HCT116 (cell line): Measurements from ENCODE around the gene CD207. TPM values are rescaled to one million over a fixed set of nuclear protein-coding genes. Genes with fewer than 3 reads are reported as not detected.

Experiments
- ATAC-seq: fragments of 200-7000 bp; cut with Tn5 transposase; 2 replicates; pipeline ENCODE4 v1.9.1; 2020; ENCODE audit warnings: mild to moderate bottlenecking, moderate library complexity
- BruUV-seq: library from RNA; stranded (reverse); fragments of 400-500 nt; replicated peaks from 2 replicates; lab custom pipeline; 2021; lab: Mats Ljungman, UMichigan
- CTCF ChIA-PET: fragments of 300-600 bp; sonication (Branson Sonifier 250); formaldehyde crosslinking; loops from one replicate; lab custom pipeline; 2021; ENCODE audit warnings: antibody characterized with exemption; lab: Charles Lee
- POLR2A ChIA-PET: fragments of 300-600, 350-600 bp; sonication (Branson Sonifier 250); formaldehyde crosslinking; loops from one replicate; lab custom pipeline; 2021; ENCODE audit warnings: antibody characterized with exemption; lab: Charles Lee
- RAD21 ChIA-PET, 2 experiments: fragments of 300-600 bp; sonication (Branson Sonifier 250); formaldehyde crosslinking; loops; one replicate each; lab custom pipeline; 2023; ENCODE audit warnings: low total read pairs in 2 of 2; ENCODE audit not compliant: uncharacterized antibody in 2 of 2, unreplicated experiment in 2 of 2, low non-redundant PET in 1 of 2; lab: Charles Lee
- DNase-seq: peaks from one replicate; pipeline ENCODE4 v3.0.0-alpha.2; 2010; ENCODE audit warnings: low read depth, low spot score
- H2AFZ ChIP-seq: fragments of 200-600 bp; shearing (Covaris generic), sonication (generic); 2 replicates; pipeline ENCODE4 v1.6.1; 2017; ENCODE audit warnings: low read depth, mixed run types, mixed read lengths, antibody characterized with exemption, low read length; ENCODE audit not compliant: poor library complexity, severe bottlenecking
- H3K27ac ChIP-seq: 2 replicates; pipeline ENCODE4 v1.5.1; 2012; ENCODE audit warnings: low read depth, low read length
- H3K27me3 ChIP-seq: fragments of 200-600 bp; sonication (generic); 2 replicates; pipeline ENCODE4 v1.6.1; 2016; ENCODE audit warnings: mixed run types, low read length, mixed read lengths; ENCODE audit not compliant: insufficient read depth
- H3K36me3 ChIP-seq, 2 experiments: fragments of 200-500 bp in 1 of 2; fragments of 200-600 bp in 1 of 2; sonication (Bioruptor generic) in 1 of 2; sonication (generic) in 1 of 2; 2 replicates each; pipeline versions ENCODE4 v1.5.1 to v1.6.1; 2014 to 2016; ENCODE audit warnings: low read length in 2 of 2, inconsistent platforms in 1 of 2, mixed read lengths in 1 of 2, mixed run types in 1 of 2; ENCODE audit not compliant: insufficient read depth in 2 of 2, control insufficient read depth in 1 of 2
- H3K4me1 ChIP-seq, 2 experiments: fragments of 200-600 bp in 1 of 2; sonication (generic) in 1 of 2; 2 replicates each; pipeline versions ENCODE4 v1.5.1 to v1.6.1; 2012 to 2017; ENCODE audit warnings: low read length in 2 of 2, inconsistent platforms in 1 of 2, mild to moderate bottlenecking in 1 of 2, mixed read lengths in 1 of 2, mixed run types in 1 of 2, moderate library complexity in 1 of 2; ENCODE audit not compliant: insufficient read depth in 2 of 2, control insufficient read depth in 1 of 2
- H3K4me2 ChIP-seq: fragments of 200-600 bp; sonication (generic); 2 replicates; pipeline ENCODE4 v1.6.1; 2017; ENCODE audit warnings: mixed run types, low read length, mixed read lengths
- H3K4me3 ChIP-seq, 2 experiments: fragments of 200-600 bp in 1 of 2; sonication (generic) in 1 of 2; replicated peaks in 1 of 2; 2 replicates each; pipeline ENCODE4 v1.5.1; 2011 to 2016; ENCODE audit warnings: low read length in 2 of 2, control low read depth in 1 of 2, low read depth in 1 of 2, mild to moderate bottlenecking in 1 of 2, mixed read lengths in 1 of 2, mixed run types in 1 of 2
- H3K79me2 ChIP-seq: fragments of 200-600 bp; sonication (generic); 2 replicates; pipeline ENCODE4 v1.6.1; 2017; ENCODE audit warnings: mild to moderate bottlenecking, mixed run types, low read length, moderate library complexity, mixed read lengths; ENCODE audit not compliant: insufficient read depth
- H3K9ac ChIP-seq: fragments of 200-600 bp; sonication (generic); 2 replicates; pipeline ENCODE4 v1.6.1; 2016; ENCODE audit warnings: low read length, mixed read lengths
- H3K9me2 ChIP-seq: fragments of 200-600 bp; sonication (generic), shearing (Covaris generic); 2 replicates; pipeline ENCODE4 v1.6.1; 2017; ENCODE audit warnings: mixed run types, mild to moderate bottlenecking, moderate library complexity; ENCODE audit not compliant: insufficient read depth
- H3K9me3 ChIP-seq, 2 experiments: fragments of 200-500 bp in 1 of 2; fragments of 200-600 bp in 1 of 2; sonication (Bioruptor generic) in 1 of 2; sonication (generic) in 1 of 2; 2 replicates each; pipeline ENCODE4 v1.6.1; 2014 to 2017; ENCODE audit warnings: low read length in 2 of 2, mixed read lengths in 2 of 2, inconsistent platforms in 1 of 2, low read depth in 1 of 2, mild to moderate bottlenecking in 1 of 2, mixed run types in 1 of 2, moderate library complexity in 1 of 2; ENCODE audit not compliant: control insufficient read depth in 1 of 2, insufficient read depth in 1 of 2
- H4K20me1 ChIP-seq: fragments of 200-600 bp; sonication (generic), shearing (Covaris generic); 2 replicates; pipeline ENCODE4 v1.6.1; 2017; ENCODE audit warnings: mixed run types, mild to moderate bottlenecking, moderate library complexity; ENCODE audit not compliant: insufficient read depth
- CBX3 ChIP-seq: IDR thresholded peaks from 2 replicates; pipeline ENCODE4 v1.6.1; 2012; ENCODE audit warnings: low read depth
- CEBPB ChIP-seq: IDR thresholded peaks from 2 replicates; pipeline ENCODE4 v1.6.1; 2012; ENCODE audit warnings: low read depth
- EGR1 ChIP-seq: IDR thresholded peaks from 2 replicates; pipeline ENCODE4 v1.6.1; 2012; ENCODE audit warnings: low read depth
- ELF1 ChIP-seq: IDR thresholded peaks from 2 replicates; pipeline ENCODE4 v1.6.1; 2012; ENCODE audit warnings: low read depth, borderline replicate concordance
- EZH2 ChIP-seq: fragments of 200-600 bp; sonication (generic); IDR thresholded peaks from 2 replicates; pipeline ENCODE4 v1.6.1; 2017; ENCODE audit warnings: antibody characterized with exemption, mixed run types
- JUND ChIP-seq: IDR thresholded peaks from 2 replicates; pipeline ENCODE4 v1.6.1; 2012
- POLR2A ChIP-seq: IDR thresholded peaks from 2 replicates; pipeline ENCODE4 v1.7.0; 2011; ENCODE audit warnings: borderline replicate concordance; ENCODE audit not compliant: insufficient read depth, insufficient read length; ENCODE audit errors: extremely low read depth
- POLR2AphosphoS5 ChIP-seq: IDR thresholded peaks from 2 replicates; pipeline ENCODE4 v1.6.1; 2011; ENCODE audit warnings: mild to moderate bottlenecking, low read depth, low read length, moderate library complexity
- RAD21 ChIP-seq: IDR thresholded peaks from 2 replicates; pipeline ENCODE4 v1.6.1; 2012; ENCODE audit warnings: low read depth, mild to moderate bottlenecking
- REST ChIP-seq: IDR thresholded peaks from 2 replicates; pipeline ENCODE4 v1.6.1; 2012; ENCODE audit warnings: low read depth
- SIN3A ChIP-seq: IDR thresholded peaks from 2 replicates; pipeline ENCODE4 v1.6.1; 2012; ENCODE audit warnings: low read depth
- SRF ChIP-seq: IDR thresholded peaks from 2 replicates; pipeline ENCODE4 v1.6.1; 2012; ENCODE audit warnings: low read depth
- TCF7L2 ChIP-seq: IDR thresholded peaks from 2 replicates; pipeline ENCODE4 v1.7.0; 2011; ENCODE audit warnings: borderline replicate concordance, inconsistent platforms; ENCODE audit not compliant: insufficient read depth, insufficient read length; ENCODE audit errors: extremely low read depth
- YY1 ChIP-seq: IDR thresholded peaks from 2 replicates; pipeline ENCODE4 v1.6.1; 2011; ENCODE audit warnings: low read length, low read depth, moderate library complexity, mild to moderate bottlenecking; ENCODE audit not compliant: insufficient replicate concordance; ENCODE audit errors: extremely low read depth
- ZBTB33 ChIP-seq: IDR thresholded peaks from 2 replicates; pipeline ENCODE4 v1.6.1; 2011; ENCODE audit warnings: mild to moderate bottlenecking, low read length, moderate library complexity; ENCODE audit not compliant: insufficient replicate concordance; ENCODE audit errors: extremely low read depth
- ZFX ChIP-seq: fragments of 450-650 bp; IDR thresholded peaks from 2 replicates; pipeline ENCODE4 v1.6.1; 2017
- ZNF274 ChIP-seq: fragments of 200-500 bp; sonication (Bioruptor generic); IDR thresholded peaks from 2 replicates; pipeline ENCODE4 v1.6.1; 2014; ENCODE audit warnings: mild to moderate bottlenecking, low read depth, low read length, inconsistent platforms
- intact Hi-C: fragments of 100-400 bp; cut with micrococcal nuclease; formaldehyde crosslinking; loops from 2 replicates; pipeline ENCODE4 v1.10.0; 2022
- total RNA-seq: library from RNA; stranded (reverse); gene quantifications from one replicate; pipeline ENCODE4 v1.2.1, GENCODE V29; 2021; ENCODE audit not compliant: unreplicated experiment

The CD207 gene
- total RNA-seq, 1 experiment from 2014 or later, result not detected

- intact Hi-C loops, result no loop called here
- no peak overlapping the region for H3K4me2 ChIP-seq
- no peaks in the 10 kb centered on the region for H3K27me3 ChIP-seq
- no peak for ATAC-seq
- TF ChIP-seq ZNF274, result no peak
- TF ChIP-seq POLR2A, result no peak
- no peak for TF ChIP-seq TCF7L2
- TF ChIP-seq SIN3A, result no peak
- no peak for TF ChIP-seq ZFX
- no peak for TF ChIP-seq SRF
- TF ChIP-seq CBX3, result no peak
- TF ChIP-seq CEBPB, result no peak
- no peak for TF ChIP-seq EZH2
- TF ChIP-seq ELF1, result no peak
- TF ChIP-seq POLR2AphosphoS5, result no peak
- TF ChIP-seq EGR1, result no peak
- no peak for TF ChIP-seq REST
- TF ChIP-seq ZBTB33, result no peak
- TF ChIP-seq YY1, result no peak
- no peak for TF ChIP-seq RAD21
- TF ChIP-seq JUND, result no peak
- H3K79me2 ChIP-seq, result no peaks in the 10 kb centered on the region
- POLR2A ChIA-PET, result no interaction called here
- no peaks in the 10 kb centered on the region for H4K20me1 ChIP-seq
- no TSS peak for BruUV-seq
- no peaks in the 10 kb centered on the region for H3K36me3 ChIP-seq
- DNase-seq, result no peak
- RAD21 ChIA-PET, result no interaction called here
- no peaks in the 10 kb centered on the region for H3K9me3 ChIP-seq
- H2AFZ ChIP-seq, result no peak overlapping the region
- no peaks in the 10 kb centered on the region for H3K4me1 ChIP-seq
- no peak overlapping the region for H3K9ac ChIP-seq
- H3K9me2 ChIP-seq, result no peaks in the 10 kb centered on the region
- H3K27ac ChIP-seq, result no peak overlapping the region
- CTCF ChIA-PET, result no interaction called here
- H3K4me3 ChIP-seq, result no peak overlapping the region
Measured at GRCh38 chr2:70834106-70834505, 1.5 kb downstream of the CD207 start.
